ENCODE results near the gene NODAL. TPM values are rescaled to one million over a fixed set of nuclear protein-coding genes. Genes with fewer than 3 reads are reported as not detected.

Gene NODAL
- total RNA-seq, 1 experiment from 2014 or later = not detected

GRCh38 chr10:70437721-70438120, 3.8 kb downstream of the NODAL start:
- no peak for DNase-seq (ENCODE audit: low read depth, low spot score)
- H3K27me3 ChIP-seq (ENCODE audit: control insufficient read depth, insufficient read depth, low read length) = no peaks in the 10 kb centered on the region
- BruUV-seq (replicated peaks) = no TSS peak
- H3K9me3 ChIP-seq (ENCODE audit: control insufficient read depth, insufficient read depth, low read depth, low read length) = no peaks in the 10 kb centered on the region
- no peak overlapping the region for H3K4me3 ChIP-seq (ENCODE audit: low read depth in 2 of 2, low read length in 2 of 2)
- in situ Hi-C loops (cut with HindIII; ENCODE audit: low pct_unique_long_range_greater_than_20kb, low sequenced_read_pairs) (no loop called here), intact Hi-C loops (cut with micrococcal nuclease; ENCODE audit: unreplicated experiment) (no loop called here)
- TF ChIP-seq CTCF (IDR thresholded peaks at IDR 0.05) = no peak
- no peak for TF ChIP-seq POLR2AphosphoS5 (IDR thresholded peaks at IDR 0.05; ENCODE audit: low read depth, low read length)
- TF ChIP-seq SIN3A (IDR thresholded peaks at IDR 0.05; ENCODE audit: borderline replicate concordance, insufficient read depth, low read depth, low read length) = no peak
- TF ChIP-seq REST (IDR thresholded peaks at IDR 0.05; ENCODE audit: insufficient read depth in 1 of 2, low read depth in 2 of 2, low read length in 1 of 2) = no peak
- TF ChIP-seq TCF7L2 (IDR thresholded peaks at IDR 0.05; ENCODE audit: low read depth, low read length) = no peak
- H3K27ac ChIP-seq (ENCODE audit: low read length) = no peak overlapping the region
- ChIA-PET CTCF (no interaction called here), POLR2A (interaction anchor here (0.5 to 0.6 kb wide), 2 partner anchors 22 to 34 kb away, joined by 3 read pairs; partner anchors contain the start of gene EIF4EBP2)
- ATAC-seq = no peak
- no peaks in the 10 kb centered on the region for H3K4me1 ChIP-seq (ENCODE audit: control insufficient read depth, insufficient read depth, low read length)
- H3K36me3 ChIP-seq (ENCODE audit: control insufficient read depth, insufficient read depth, low read length) = no peaks in the 10 kb centered on the region

- in situ Hi-C loops (cut with HindIII; ENCODE audit: low pct_unique_long_range_greater_than_20kb, low sequenced_read_pairs) = no loop called here
- Histone ChIP-seq H3K4me3 (ENCODE audit: low read depth in 2 of 2, low read length in 2 of 2) (no peak overlapping the region), H3K9me3 (ENCODE audit: control insufficient read depth, insufficient read depth, low read depth, low read length) (no peaks in the 10 kb centered on the region), H3K4me1 (ENCODE audit: control insufficient read depth, insufficient read depth, low read length) (no peaks in the 10 kb centered on the region), H3K27ac (ENCODE audit: low read length) (no peak overlapping the region), H3K27me3 (ENCODE audit: control insufficient read depth, insufficient read depth, low read length) (no peaks in the 10 kb centered on the region), H3K36me3 (ENCODE audit: control insufficient read depth, insufficient read depth, low read length) (no peaks in the 10 kb centered on the region)
- ATAC-seq = no peak
- no peak for DNase-seq (ENCODE audit: low read depth, low spot score)
- ChIA-PET CTCF (no interaction called here), POLR2A (interaction anchor here (0.7 kb wide), 1 partner anchor 39 kb away, joined by 3 read pairs; no protein-coding TSS in a partner anchor)
- no TSS peak for BruUV-seq (replicated peaks)
- TF ChIP-seq REST (IDR thresholded peaks at IDR 0.05; ENCODE audit: insufficient read depth in 1 of 2, low read depth in 2 of 2, low read length in 1 of 2) (no peak), CTCF (IDR thresholded peaks at IDR 0.05) (no peak)
- intact Hi-C loops (cut with micrococcal nuclease; ENCODE audit: unreplicated experiment) = no loop called here
Observed at GRCh38 chr10:70435241-70436085, 6.0 kb downstream of the NODAL start.

Measured in Panc1 (cell line).